Measurements from ENCODE around the gene CFB. TPM values are rescaled to one million over a fixed set of nuclear protein-coding genes. Genes with fewer than 3 reads are reported as not detected.

Gene CFB
- under 1 TPM; 0.31 to 0.40 TPM for total RNA-seq
- 0.83 TPM for polyA plus RNA-seq

- Mint-ChIP-seq H3K9me3 (no peaks in the 10 kb centered on the region), H3K27ac (peak within 1 kb of the TSS in 1 of 8 donors; percentile 58), H3K27me3 (peaks cover 13 to 27% of the 10 kb centered on the region in 2 donors), H3K4me3 (no peak within 1 kb of the TSS), H3K4me1 (no peaks in the 10 kb centered on the region), H3K36me3 (peaks cover 0 to under 1% (median 0%) of the 10 kb centered on the region in 3 donors)
- Histone ChIP-seq H3K4me1 (ENCODE audit: insufficient read depth, low read length) (no peaks in the 10 kb centered on the region), H3K36me3 (ENCODE audit: insufficient read depth, low read length) (no peaks in the 10 kb centered on the region), H3K4me3 (ENCODE audit: low read length) (no peak within 1 kb of the TSS), H3K27me3 (ENCODE audit: insufficient read depth, low read length, poor library complexity, severe bottlenecking) (peaks cover 3% of the 10 kb centered on the region), H3K9me3 (ENCODE audit: low read length) (no peaks in the 10 kb centered on the region), H3K27ac (ENCODE audit: low read depth, low read length) (no peak within 1 kb of the TSS)
- ChIA-PET CTCF (no interaction called here), POLR2A (no interaction called here)
- DNase-seq: no peak
Observed at GRCh38 chr6:31945507-31946369, at the start of gene CFB. TSS of gene CFB (plus strand) at chr6:31946095. CDS start at chr6:31946222, 127 bp downstream.

GRCh38 chr6:31896493-31896855, 49.4 kb upstream of the CFB start:
- Histone ChIP-seq H3K9me3 (ENCODE audit: low read length) (no peaks in the 10 kb centered on the region), H3K27me3 (ENCODE audit: insufficient read depth, low read length, poor library complexity, severe bottlenecking) (no peaks in the 10 kb centered on the region), H3K27ac (ENCODE audit: low read depth, low read length) (peak overlapping the region; percentile 67), H3K4me1 (ENCODE audit: insufficient read depth, low read length) (peaks cover 34% of the 10 kb centered on the region), H3K36me3 (ENCODE audit: insufficient read depth, low read length) (peaks cover 12% of the 10 kb centered on the region), H3K4me3 (ENCODE audit: low read length) (peak overlapping the region; percentile 34)
- Mint-ChIP-seq H3K4me1 (peaks cover 22 to 42% (median 34%) of the 10 kb centered on the region in 3 donors), H3K9me3 (no peaks in the 10 kb centered on the region), H3K36me3 (peaks cover 0 to 53% (median 4%) of the 10 kb centered on the region in 3 donors), H3K4me3 (peak overlapping the region; percentile 76 to 93 (median 84)), H3K27ac (peak overlapping the region; percentile 70 to 98 (median 90)), H3K27me3 (no peaks in the 10 kb centered on the region)
- DNase-seq: no peak
- ChIA-PET CTCF (interaction anchor here (1.3 to 2.4 kb wide), 2 partner anchors 34 to 310 kb away, joined by 3 to 5 read pairs; partner anchors contain the start of genes LST1 and NEU1), POLR2A (no interaction called here)

- Mint-ChIP-seq H3K36me3 (peaks cover 0 to 49% (median 4%) of the 10 kb centered on the region in 3 donors), H3K27ac (peak overlapping the region; percentile 79 to 98 (median 91)), H3K27me3 (no peaks in the 10 kb centered on the region), H3K9me3 (no peaks in the 10 kb centered on the region), H3K4me1 (peaks cover 22 to 42% (median 34%) of the 10 kb centered on the region in 3 donors), H3K4me3 (peak overlapping the region; percentile 83 to 98 (median 93))
- H3K27me3 ChIP-seq (ENCODE audit: insufficient read depth, low read length, poor library complexity, severe bottlenecking): no peaks in the 10 kb centered on the region
- POLR2A ChIA-PET: interaction anchor here (1.2 to 1.9 kb wide), 4 partner anchors 9 to 356 kb away, joined by 3 to 9 read pairs (median 6); partner anchors contain the start of gene DDX39B
- H3K4me3 ChIP-seq (ENCODE audit: low read length): peak overlapping the region; percentile 94
- peaks cover 12% of the 10 kb centered on the region for H3K36me3 ChIP-seq (ENCODE audit: insufficient read depth, low read length)
- H3K4me1 ChIP-seq (ENCODE audit: insufficient read depth, low read length): peaks cover 34% of the 10 kb centered on the region
- no peaks in the 10 kb centered on the region for H3K9me3 ChIP-seq (ENCODE audit: low read length)
- peak in 3 of 5 donors; percentile 18 to 48 (median 25) for DNase-seq
- CTCF ChIA-PET: interaction anchor here (1.3 to 2.4 kb wide), 6 partner anchors 8 to 311 kb away, joined by 3 to 11 read pairs (median 4); partner anchors contain the start of genes LST1 and NEU1
- H3K27ac ChIP-seq (ENCODE audit: low read depth, low read length): peak overlapping the region; percentile 67
Observed at GRCh38 chr6:31896856-31897611, 48.9 kb upstream of the CFB start.

- Histone ChIP-seq H3K4me1 (ENCODE audit: insufficient read depth, low read length) (peaks cover 39% of the 10 kb centered on the region), H3K27ac (ENCODE audit: low read depth, low read length) (peak within 1 kb of the TSS; percentile 82), H3K27me3 (ENCODE audit: insufficient read depth, low read length, poor library complexity, severe bottlenecking) (no peaks in the 10 kb centered on the region), H3K9me3 (ENCODE audit: low read length) (no peaks in the 10 kb centered on the region), H3K4me3 (ENCODE audit: low read length) (peak within 1 kb of the TSS; percentile 94), H3K36me3 (ENCODE audit: insufficient read depth, low read length) (peaks cover 8% of the 10 kb centered on the region)
- peak within 1 kb of the TSS; percentile 92 to 98 (median 96) for H3K27ac Mint-ChIP-seq
- no peaks in the 10 kb centered on the region for H3K9me3 Mint-ChIP-seq
- peaks cover 0 to 41% (median 4%) of the 10 kb centered on the region in 3 donors for H3K36me3 Mint-ChIP-seq
- CTCF ChIA-PET: interaction anchor here (0.8 to 2.4 kb wide), 7 partner anchors 9 to 311 kb away, joined by 3 to 11 read pairs (median 3); partner anchors contain the start of genes LST1, NEU1 and SKIC2
- no peaks in the 10 kb centered on the region for H3K27me3 Mint-ChIP-seq
- H3K4me1 Mint-ChIP-seq: peaks cover 27 to 48% (median 39%) of the 10 kb centered on the region in 3 donors
- peak within 1 kb of the TSS; percentile 91 to 99 (median 97) for H3K4me3 Mint-ChIP-seq
- DNase-seq: peak; percentile 79 to 89 (median 81)
- POLR2A ChIA-PET: interaction anchor here (0.6 to 1.9 kb wide), 10 partner anchors 10 to 1676 kb away, joined by 3 to 13 read pairs (median 6); partner anchors contain the start of genes DDX39B and NEU1
Observed at GRCh38 chr6:31897612-31898382, 48.1 kb upstream of the CFB start, which contains the start of gene EHMT2. TSS of gene EHMT2 (minus strand) at chr6:31897698. CDS start at chr6:31897677, 21 bp downstream.

GRCh38 chr6:31898383-31899011, 47.4 kb upstream of the CFB start:
- peaks cover 2% of the 10 kb centered on the region for H3K36me3 ChIP-seq (ENCODE audit: insufficient read depth, low read length)
- ChIA-PET POLR2A (interaction anchor here (0.6 to 1.9 kb wide), 9 partner anchors 11 to 1675 kb away, joined by 4 to 13 read pairs (median 6); partner anchors contain the start of gene NEU1), CTCF (interaction anchor here (0.7 to 2.4 kb wide), 7 partner anchors 10 to 312 kb away, joined by 3 to 11 read pairs (median 5); partner anchors contain the start of genes LST1 and SKIC2)
- H3K27me3 ChIP-seq (ENCODE audit: insufficient read depth, low read length, poor library complexity, severe bottlenecking): no peaks in the 10 kb centered on the region
- H3K9me3 Mint-ChIP-seq: no peaks in the 10 kb centered on the region
- peak overlapping the region; percentile 92 to 98 (median 95) for H3K27ac Mint-ChIP-seq
- H3K4me3 ChIP-seq (ENCODE audit: low read length): peak overlapping the region; percentile 94
- H3K27me3 Mint-ChIP-seq: no peaks in the 10 kb centered on the region
- H3K36me3 Mint-ChIP-seq: peaks cover 0 to 34% (median 4%) of the 10 kb centered on the region in 3 donors
- H3K27ac ChIP-seq (ENCODE audit: low read depth, low read length): peak overlapping the region; percentile 82
- H3K4me1 ChIP-seq (ENCODE audit: insufficient read depth, low read length): peaks cover 41% of the 10 kb centered on the region
- peaks cover 30 to 52% (median 44%) of the 10 kb centered on the region in 3 donors for H3K4me1 Mint-ChIP-seq
- DNase-seq: peak in 2 of 5 donors; percentile 58 to 70
- H3K4me3 Mint-ChIP-seq: peak overlapping the region; percentile 91 to 99 (median 97)
- H3K9me3 ChIP-seq (ENCODE audit: low read length): no peaks in the 10 kb centered on the region

GRCh38 chr6:31899215-31899614, 46.7 kb upstream of the CFB start:
- H3K4me3 Mint-ChIP-seq: peak overlapping the region; percentile 49 to 99 (median 71)
- H3K4me1 ChIP-seq (ENCODE audit: insufficient read depth, low read length): peaks cover 41% of the 10 kb centered on the region
- POLR2A ChIA-PET: no interaction called here

More at GRCh38 chr6:31899215-31899614, 46.7 kb upstream of the CFB start:
- Histone ChIP-seq H3K9me3 (ENCODE audit: low read length) (no peaks in the 10 kb centered on the region), H3K27me3 (ENCODE audit: insufficient read depth, low read length, poor library complexity, severe bottlenecking) (no peaks in the 10 kb centered on the region), H3K4me3 (ENCODE audit: low read length) (no peak overlapping the region), H3K36me3 (ENCODE audit: insufficient read depth, low read length) (no peaks in the 10 kb centered on the region), H3K27ac (ENCODE audit: low read depth, low read length) (no peak overlapping the region)
- Mint-ChIP-seq H3K27me3 (no peaks in the 10 kb centered on the region), H3K4me1 (peaks cover 32 to 52% (median 44%) of the 10 kb centered on the region in 3 donors), H3K36me3 (peaks cover 0 to 30% (median 2%) of the 10 kb centered on the region in 3 donors), H3K9me3 (no peaks in the 10 kb centered on the region), H3K27ac (peak overlapping the region; percentile 9 to 98 (median 82))
- no peak for DNase-seq
- CTCF ChIA-PET: interaction anchor here (1.8 kb wide), 1 partner anchor 11 kb away, joined by 11 read pairs; no protein-coding TSS in a partner anchor

Measured in CD8-positive, alpha-beta memory T cell (primary cell).